Measurements from ENCODE around the gene SUN1. TPM values are rescaled to one million over a fixed set of nuclear protein-coding genes. Genes with fewer than 3 reads are reported as not detected.

SUN1 gene
- total RNA-seq, 1 experiment from 2014 or later, result 158 TPM

GRCh38 chr7:875051-875450, 42.8 kb downstream of the SUN1 start (continued):
- TF ChIP-seq, protein P1, sequence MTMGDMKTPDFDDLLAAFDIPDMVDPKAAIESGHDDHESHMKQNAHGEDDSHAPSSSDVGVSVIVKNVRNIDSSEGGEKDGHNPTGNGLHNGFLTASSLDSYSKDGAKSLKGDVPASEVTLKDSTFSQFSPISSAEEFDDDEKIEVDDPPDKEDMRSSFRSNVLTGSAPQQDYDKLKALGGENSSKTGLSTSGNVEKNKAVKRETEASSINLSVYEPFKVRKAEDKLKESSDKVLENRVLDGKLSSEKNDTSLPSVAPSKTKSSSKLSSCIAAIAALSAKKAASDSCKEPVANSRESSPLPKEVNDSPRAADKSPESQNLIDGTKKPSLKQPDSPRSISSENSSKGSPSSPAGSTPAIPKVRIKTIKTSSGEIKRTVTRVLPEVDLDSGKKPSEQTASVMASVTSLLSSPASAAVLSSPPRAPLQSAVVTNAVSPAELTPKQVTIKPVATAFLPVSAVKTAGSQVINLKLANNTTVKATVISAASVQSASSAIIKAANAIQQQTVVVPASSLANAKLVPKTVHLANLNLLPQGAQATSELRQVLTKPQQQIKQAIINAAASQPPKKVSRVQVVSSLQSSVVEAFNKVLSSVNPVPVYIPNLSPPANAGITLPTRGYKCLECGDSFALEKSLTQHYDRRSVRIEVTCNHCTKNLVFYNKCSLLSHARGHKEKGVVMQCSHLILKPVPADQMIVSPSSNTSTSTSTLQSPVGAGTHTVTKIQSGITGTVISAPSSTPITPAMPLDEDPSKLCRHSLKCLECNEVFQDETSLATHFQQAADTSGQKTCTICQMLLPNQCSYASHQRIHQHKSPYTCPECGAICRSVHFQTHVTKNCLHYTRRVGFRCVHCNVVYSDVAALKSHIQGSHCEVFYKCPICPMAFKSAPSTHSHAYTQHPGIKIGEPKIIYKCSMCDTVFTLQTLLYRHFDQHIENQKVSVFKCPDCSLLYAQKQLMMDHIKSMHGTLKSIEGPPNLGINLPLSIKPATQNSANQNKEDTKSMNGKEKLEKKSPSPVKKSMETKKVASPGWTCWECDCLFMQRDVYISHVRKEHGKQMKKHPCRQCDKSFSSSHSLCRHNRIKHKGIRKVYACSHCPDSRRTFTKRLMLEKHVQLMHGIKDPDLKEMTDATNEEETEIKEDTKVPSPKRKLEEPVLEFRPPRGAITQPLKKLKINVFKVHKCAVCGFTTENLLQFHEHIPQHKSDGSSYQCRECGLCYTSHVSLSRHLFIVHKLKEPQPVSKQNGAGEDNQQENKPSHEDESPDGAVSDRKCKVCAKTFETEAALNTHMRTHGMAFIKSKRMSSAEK (CRISPR knock-in tag; IDR thresholded peaks at IDR 0.05; ENCODE audit: borderline replicate concordance), result no peak
- TF ChIP-seq PRDM15 (CRISPR knock-in tag; IDR thresholded peaks at IDR 0.05) (no peak), USF2 (CRISPR knock-in tag; IDR thresholded peaks at IDR 0.05) (no peak), E2F5 (CRISPR knock-in tag; IDR thresholded peaks at IDR 0.05) (no peak), ZNF138 (CRISPR knock-in tag; conservative IDR thresholded peaks at IDR 0.05) (no peak)
- TF ChIP-seq, protein P2, sequence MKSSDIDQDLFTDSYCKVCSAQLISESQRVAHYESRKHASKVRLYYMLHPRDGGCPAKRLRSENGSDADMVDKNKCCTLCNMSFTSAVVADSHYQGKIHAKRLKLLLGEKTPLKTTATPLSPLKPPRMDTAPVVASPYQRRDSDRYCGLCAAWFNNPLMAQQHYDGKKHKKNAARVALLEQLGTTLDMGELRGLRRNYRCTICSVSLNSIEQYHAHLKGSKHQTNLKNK (CRISPR knock-in tag; IDR thresholded peaks at IDR 0.05), result no peak
- TF ChIP-seq, protein P3, sequence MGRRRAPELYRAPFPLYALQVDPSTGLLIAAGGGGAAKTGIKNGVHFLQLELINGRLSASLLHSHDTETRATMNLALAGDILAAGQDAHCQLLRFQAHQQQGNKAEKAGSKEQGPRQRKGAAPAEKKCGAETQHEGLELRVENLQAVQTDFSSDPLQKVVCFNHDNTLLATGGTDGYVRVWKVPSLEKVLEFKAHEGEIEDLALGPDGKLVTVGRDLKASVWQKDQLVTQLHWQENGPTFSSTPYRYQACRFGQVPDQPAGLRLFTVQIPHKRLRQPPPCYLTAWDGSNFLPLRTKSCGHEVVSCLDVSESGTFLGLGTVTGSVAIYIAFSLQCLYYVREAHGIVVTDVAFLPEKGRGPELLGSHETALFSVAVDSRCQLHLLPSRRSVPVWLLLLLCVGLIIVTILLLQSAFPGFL (CRISPR knock-in tag; IDR thresholded peaks at IDR 0.05; ENCODE audit: borderline replicate concordance), result no peak

GRCh38 chr7:875476-876076, 43.3 kb downstream of the SUN1 start:
- H3K36me3 Mint-ChIP-seq, result peaks cover 42% of the 10 kb centered on the region
- peaks cover 15% of the 10 kb centered on the region for H3K4me1 Mint-ChIP-seq
- H3K27me3 Mint-ChIP-seq (ENCODE audit: low read depth), result no peaks in the 10 kb centered on the region
- CTCF ChIA-PET, result no interaction called here
- TF ChIP-seq CREB1 (CRISPR knock-in tag; IDR thresholded peaks at IDR 0.05) (0 out of 2 replicates have a peak, but pooled peaks have one; percentile 1), ZNF219 (CRISPR knock-in tag; IDR thresholded peaks at IDR 0.05; ENCODE audit: borderline replicate concordance) (peak; percentile 25; the same call in 1 of the 2 replicates), ZNF396 (CRISPR knock-in tag; IDR thresholded peaks at IDR 0.05; ENCODE audit: borderline replicate concordance) (no peak), TP53 (CRISPR knock-in tag; IDR thresholded peaks at IDR 0.05) (no peak), NFYB (CRISPR knock-in tag; conservative IDR thresholded peaks at IDR 0.05; ENCODE audit: low read depth) (no peak)
- no peak overlapping the region for H3K4me3 Mint-ChIP-seq
- no peak for DNase-seq (ENCODE audit: low spot score)
- H3K9me3 Mint-ChIP-seq, result peaks cover 6% of the 10 kb centered on the region
- H3K27ac Mint-ChIP-seq, result peak overlapping the region; percentile 36; the same call in 1 of the 2 replicates
- no peak for ATAC-seq
- POLR2A ChIA-PET, result no interaction called here
